ENCODE data around the gene ANGPTL1. TPM values are rescaled to one million over a fixed set of nuclear protein-coding genes. Genes with fewer than 3 reads are reported as not detected.
"Not testable (repeated sequence)": the region's sequence is repeated elsewhere in the genome, so short reads cannot be mapped to it uniquely, and the experiment has no call there.

ANGPTL1 gene
- total RNA-seq, 1 donor from 2014 or later = 26.3 TPM

DNA sequence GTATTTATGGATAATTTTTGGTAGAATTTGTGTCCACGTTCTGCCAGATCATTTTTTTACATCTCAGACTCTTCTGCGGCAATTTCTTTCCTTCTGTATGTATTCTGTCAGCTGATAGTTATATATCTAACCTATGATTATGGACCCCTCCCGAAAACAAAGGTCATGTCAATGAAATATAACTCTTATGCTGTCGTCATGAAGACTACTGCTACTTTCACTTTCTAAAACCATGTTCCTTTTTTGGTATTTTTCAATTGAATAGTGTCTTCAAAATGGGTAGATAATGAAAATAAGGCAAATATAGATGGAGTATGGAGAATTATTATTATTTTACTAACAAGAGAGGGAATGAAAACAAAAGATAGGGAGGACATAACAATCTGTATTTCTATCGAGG lies 3.2 kb downstream of the ANGPTL1 start:
- no peak for DNase-seq (ENCODE audit: low spot score)

DNA sequence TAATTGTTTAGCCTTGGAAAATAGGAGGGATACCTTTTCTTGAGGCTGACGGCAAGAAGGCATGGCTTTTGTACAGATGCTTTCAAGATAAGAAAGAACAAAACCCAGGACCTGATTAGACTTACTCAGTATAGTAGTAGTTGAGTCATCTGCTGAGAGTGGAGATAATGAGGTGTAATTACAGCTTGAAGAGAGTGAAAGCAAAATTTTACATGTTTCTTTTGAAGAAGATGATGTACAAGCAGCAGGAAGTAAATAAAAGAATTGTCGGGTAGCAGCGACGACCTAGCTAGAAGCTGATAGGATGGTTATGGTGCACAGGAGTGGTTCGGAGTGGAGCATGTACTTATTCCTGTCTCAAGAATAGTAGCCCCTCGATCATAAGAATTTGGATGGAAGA lies 6.6 kb downstream of the ANGPTL1 start:
- no peak for DNase-seq (ENCODE audit: low spot score)

DNA sequence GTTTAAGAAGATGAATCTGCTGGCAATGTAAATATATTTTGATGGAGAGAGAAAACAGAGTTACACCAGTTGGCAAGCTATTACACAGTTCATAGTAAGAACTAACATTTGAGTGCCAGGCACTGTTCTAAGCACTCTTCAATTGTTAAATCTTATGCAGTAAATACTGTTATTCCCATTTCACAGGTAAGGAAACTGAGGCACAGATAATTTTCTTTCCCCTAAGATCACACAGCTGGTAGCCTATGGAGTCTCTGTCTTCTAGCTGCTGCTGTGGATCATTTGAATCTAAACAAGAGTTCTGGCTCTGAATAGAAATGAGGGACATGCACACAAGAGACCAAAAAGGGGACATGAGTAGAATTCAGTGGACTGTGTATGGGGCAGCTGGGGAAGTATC lies 8.0 kb downstream of the ANGPTL1 start:
- no peak for DNase-seq (ENCODE audit: low spot score)

DNA sequence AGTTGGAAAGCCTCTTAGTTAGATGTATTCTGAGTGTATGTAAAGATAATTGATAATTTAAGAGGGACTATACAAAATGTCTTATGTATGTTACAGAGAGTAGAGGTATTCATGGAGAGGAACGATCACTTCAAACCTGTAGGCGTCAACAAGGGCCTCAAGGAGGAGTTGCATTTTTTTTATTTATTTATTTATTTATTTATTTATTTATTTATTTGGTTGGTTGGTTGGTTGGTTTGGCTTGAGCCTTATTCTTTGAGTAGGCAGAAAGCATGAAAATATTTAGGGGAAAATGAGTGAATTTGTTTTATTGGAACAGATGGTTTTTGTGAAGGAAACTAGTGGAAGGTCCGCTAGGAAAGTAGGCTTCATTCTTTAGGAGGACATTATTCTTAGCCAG lies 8.5 kb downstream of the ANGPTL1 start:
- no peak for DNase-seq (ENCODE audit: low spot score)

DNA sequence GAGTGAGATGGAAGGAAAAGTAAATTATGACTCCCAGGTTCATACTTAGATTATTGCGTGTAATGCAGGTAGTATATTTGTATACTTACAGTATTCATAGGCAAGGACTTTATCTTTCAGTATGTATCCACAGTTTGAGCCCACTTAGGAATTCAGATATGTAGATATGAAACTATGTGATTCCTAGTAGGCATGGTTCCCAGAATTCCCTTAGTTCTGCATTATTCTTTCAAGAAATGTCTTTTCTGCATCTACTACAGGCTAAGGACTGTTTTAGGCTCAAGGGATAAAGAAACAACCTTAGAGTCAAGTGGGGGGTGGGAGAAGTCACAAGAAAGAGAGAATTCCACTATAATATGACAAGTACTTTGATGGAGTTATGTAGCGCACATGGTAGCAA lies 13.8 kb downstream of the ANGPTL1 start:
- DNase-seq (ENCODE audit: low spot score) = no peak

DNA sequence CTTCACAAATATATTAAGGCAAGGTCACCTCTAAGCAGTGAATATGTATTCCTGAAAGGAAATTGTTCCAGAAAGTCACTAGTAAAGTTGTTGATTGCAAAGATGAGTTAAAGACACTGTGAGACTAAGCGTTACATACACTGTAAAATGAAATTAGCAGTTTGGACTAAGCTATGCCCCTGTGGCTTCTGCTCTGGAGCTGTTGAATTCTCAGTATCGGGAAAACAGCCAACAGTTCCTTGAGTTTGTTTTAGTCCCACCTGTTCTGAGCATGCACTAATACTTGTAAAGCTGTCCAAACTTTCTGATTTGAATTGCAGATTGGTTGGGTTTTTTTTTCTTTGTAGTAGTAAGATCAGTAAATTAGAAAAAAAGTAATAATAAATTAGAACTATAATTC lies 21.0 kb downstream of the ANGPTL1 start:
- DNase-seq (ENCODE audit: low spot score) = no peak

DNA sequence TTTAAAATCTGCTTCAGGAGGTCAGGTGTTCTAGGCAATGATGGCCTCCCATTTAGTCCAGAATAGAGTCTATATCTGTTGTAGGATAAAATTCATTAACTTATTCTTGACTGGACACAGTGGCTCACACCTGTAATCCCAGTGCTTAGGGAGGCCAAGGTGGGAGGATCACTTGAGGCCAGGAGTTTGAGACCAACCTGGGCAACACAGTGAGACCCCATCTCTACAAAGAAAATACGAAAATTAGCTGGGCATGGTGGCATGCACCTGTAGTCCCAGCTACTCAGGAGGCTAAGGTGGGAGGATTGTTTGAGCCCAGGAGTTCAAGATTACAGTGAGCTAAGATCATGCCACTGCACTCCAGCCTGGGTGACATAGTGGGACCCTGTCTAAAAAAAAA lies 23.0 kb downstream of the ANGPTL1 start:
- not testable (repeated sequence) for DNase-seq (ENCODE audit: low spot score)

DNA sequence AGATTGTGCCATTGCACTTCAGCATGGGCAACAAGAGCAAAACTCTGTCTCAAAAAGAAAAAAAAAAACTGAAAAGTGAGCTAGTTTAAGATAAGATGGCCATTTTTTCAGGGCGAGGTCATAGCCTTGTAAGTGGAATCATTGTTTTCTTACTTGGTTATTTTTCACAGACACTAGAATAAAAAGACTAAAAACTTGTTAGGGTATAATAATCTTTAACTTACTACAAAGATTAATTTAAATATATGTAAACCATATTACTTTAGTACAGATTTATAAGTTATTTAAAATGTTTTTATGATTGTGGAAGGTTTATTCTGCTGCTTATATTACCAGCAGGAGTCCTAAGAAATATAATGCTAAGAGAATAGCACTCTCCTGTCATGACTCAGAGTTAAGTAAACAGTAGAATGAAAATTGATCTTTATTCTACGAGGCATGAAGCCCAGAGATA lies 23.5 kb downstream of the ANGPTL1 start:
- DNase-seq (ENCODE audit: low spot score) = no peak

DNA sequence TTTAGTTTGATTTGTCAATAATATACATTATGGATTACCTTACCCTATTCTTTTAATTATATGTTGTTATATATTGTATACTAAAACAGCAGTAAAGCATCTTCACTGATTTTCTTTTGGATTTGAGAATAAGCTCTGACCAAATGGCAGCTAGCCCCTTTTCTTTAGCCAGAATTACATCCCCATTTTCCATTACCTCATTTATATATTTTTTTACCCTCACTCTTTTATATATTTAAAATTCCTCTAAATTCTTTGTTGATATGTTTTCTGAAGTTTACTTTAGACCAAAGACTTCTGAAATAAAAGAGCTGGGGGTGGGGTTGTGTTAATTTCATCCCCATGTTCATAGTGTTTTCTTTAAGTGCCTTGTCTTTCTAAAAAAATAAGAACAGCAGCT lies 24.6 kb downstream of the ANGPTL1 start:
- DNase-seq (ENCODE audit: low spot score) = no peak

DNA sequence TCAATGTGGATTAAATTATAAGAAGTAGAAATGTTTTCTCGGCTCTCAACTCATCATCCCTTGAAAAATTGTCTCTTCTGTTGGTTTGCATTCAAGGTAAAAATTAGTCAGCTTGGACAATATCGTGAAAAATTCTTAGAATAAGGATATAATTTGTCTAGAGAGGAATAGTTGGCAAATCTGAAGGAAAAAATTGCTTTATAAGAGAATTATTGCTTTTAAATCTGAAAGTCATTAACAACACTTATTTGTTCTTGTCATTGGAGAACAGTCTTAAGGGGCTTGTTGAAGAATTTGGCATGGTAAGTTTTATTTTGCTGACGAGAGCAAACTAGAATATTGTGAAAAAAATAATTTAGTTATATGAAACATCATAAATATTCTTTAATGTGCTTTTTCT lies 26.4 kb downstream of the ANGPTL1 start:
- no peak for DNase-seq (ENCODE audit: low spot score)

DNA sequence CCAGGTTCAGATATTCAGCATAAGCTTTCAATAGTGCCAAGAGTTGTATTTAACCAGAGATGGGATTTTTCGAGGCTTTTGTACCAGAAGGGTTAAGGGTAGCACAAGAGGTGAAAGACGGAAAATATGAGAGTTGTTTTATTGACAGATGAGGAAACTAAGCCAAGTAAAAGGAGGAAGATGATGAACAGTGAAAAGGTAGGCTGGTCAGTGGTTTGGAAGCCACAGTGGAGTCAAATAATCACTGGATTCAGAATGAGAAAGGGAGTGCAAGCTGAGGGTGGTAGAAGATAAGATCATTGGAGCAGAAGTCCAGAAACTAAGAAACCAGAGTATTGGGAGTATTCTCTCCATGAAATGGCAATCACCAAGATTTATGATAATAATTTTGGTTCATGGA lies 45.7 kb downstream of the ANGPTL1 start:
- DNase-seq (ENCODE audit: low spot score) = no peak

DNA sequence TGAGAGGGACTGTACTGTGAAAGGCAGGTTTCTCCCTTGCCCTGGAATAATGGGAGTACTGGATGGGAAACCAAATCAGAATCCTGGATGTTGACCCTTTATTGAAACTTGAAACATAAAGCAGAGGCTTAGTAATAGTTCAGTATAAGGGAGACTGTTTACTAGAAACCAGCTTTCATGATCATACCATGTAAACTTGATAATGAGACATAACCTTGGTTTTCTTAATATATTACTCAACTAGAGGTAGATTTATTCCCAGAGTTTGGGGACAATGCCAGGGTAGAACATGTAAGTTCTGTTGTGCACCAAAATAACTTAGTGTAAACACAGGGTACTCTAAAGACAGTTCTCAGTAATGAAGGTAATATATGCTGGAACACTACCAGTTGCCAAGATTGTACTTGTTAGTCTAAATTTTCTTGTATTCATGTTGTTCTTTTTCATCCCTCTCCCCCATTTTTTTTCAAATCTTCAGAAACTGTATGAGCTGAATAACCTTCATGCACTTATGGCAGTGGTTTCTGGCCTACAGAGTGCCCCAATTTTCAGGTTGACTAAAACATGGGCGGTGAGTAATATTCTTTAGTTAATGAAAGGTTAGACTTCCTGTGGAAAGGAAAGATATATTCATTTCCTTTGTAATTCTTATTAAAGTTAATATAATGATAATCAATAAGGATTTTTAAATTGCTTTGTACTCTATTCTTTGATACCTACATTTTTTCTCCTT lies 49.6 kb downstream of the ANGPTL1 start:
- DNase-seq (ENCODE audit: low spot score) = no peak

DNA sequence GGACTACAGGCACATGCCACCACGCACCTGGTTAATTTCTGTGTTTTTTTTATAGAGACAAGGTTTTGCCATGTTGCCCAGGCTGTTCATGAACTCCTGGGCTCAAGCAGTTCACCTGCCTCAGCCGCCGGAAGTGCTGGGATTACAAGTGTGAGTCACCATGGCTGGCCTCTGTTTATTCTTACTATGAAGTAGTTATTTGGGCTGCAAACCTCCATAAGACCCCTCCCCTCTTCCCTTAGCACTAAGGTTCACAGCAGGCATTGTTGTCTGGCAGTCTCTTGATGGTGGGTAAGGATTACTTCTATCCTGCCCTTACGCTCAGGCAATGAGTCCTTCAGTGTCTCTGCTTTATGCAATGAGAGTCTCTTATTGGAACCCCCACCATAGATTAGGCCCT lies 51.8 kb downstream of the ANGPTL1 start:
- no peak for DNase-seq (ENCODE audit: low spot score)

DNA sequence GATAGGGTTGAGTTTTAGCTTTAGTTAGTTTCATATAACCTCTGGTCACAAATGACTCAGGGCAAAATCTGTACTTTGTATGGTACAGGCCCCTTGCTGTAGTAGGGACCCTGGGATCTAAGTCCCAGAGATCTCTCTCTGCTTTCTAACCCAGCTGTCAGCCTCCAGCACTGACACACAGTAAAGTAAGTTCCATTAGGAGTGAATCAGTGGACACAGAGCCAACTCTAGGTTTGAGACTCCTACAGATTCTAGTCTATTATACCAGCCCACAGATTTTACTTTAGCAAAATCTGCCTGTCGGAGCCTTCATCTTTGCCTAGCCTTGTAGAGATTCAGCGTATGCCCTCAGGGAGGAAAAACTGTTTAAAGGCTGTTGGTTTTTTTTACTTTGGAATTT lies 52.5 kb downstream of the ANGPTL1 start:
- DNase-seq (ENCODE audit: low spot score) = no peak

DNA sequence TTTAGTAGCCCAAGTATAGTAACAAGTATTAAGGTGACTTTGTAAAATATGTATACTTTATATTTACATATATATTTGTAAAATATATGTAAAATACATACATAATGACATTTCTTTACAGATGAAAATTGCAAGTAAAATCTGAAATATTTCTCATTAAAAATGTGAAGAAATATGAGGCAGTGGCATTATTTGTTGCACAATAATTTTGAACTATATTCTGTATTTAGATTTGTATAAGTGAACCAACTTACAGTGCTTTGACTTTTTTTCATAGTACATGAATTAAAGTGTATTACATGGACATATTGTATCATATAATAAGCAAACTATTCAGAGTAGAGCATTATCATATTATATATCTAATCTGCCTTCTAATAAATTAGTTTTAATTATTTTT lies 60.3 kb downstream of the ANGPTL1 start:
- no peak for DNase-seq (ENCODE audit: low spot score)

DNA sequence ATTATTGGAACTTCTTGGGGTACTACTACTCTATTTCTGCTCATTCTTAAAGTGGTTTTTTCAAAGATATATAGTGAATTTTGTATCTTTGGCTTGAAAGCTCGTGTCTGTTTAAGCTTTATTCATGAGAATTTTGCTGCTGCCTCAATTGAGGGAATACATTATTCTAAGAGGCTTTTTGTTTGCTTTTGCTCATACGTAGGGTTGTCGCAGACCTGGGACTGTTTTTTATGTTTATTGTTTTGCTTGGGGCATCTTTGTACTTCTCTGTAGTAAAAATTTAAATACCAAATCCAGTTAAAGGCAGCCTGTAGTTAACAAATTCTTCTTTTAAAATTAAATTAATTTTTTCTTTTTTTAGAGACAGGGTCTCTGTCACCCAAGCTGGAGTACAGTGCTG lies 62.3 kb downstream of the ANGPTL1 start:
- DNase-seq (ENCODE audit: low spot score) = no peak

DNA sequence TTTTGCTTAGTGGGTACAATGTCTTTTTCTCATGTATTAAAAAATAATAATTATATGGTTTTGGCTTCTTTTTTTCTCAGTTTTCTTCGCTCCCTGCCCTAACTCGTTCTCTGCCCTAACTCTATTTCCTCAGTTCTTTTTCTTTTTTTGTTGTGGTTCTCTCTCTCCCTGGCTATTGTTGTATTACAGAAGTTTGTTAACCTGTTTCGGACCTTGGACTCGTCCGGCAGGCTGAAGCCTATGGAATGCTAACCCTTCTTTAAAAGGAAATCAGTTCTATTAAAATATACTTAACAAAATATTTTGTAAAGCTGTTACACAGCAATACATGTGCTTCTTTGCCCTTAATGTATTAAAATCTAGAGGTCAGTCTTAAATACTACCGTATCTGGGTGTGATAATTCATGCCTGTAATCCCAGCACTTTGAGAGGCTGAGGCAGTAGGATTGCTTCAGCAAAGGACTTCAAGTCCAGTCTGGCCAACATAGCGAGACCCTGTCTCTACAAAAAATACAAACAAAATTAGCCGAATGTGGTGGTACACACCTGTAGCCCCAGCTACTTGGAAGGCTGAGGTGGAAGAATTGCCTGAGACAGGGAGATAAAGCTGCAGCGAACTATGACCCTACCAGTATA lies 64.1 kb downstream of the ANGPTL1 start:
- DNase-seq (ENCODE audit: low spot score) = no peak

DNA sequence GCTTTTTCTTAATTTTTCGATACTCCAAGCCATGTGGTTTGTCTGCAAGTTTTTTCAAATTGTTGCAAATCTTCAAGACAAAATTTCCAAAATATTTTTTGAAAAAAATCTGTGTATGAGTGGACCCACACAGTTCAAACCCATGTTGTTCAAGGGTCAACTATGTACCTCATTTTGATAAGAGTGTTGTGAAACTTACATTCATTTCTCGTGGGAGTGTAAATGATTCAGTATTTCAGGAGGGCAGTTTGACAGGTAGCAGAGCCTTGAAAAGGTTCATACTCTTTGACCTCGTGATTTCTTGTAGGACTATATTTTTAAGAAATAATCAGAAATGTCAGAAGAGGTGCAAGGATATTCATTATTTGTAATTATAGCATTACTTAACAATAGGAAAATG lies 68.0 kb downstream of the ANGPTL1 start:
- no peak for DNase-seq (ENCODE audit: low spot score)

Other genes starting within 250 kb of the ANGPTL1 start
- gene RALGPS2, start 145.8 kb downstream of the ANGPTL1 start, total RNA-seq = 39.2 TPM
- gene FAM20B, start 154.8 kb upstream of the ANGPTL1 start, total RNA-seq = 56.5 TPM
- gene TOR3A, start 211.0 kb upstream of the ANGPTL1 start, total RNA-seq = 27.4 TPM

All from ureter (tissue), 1 donor.